Coronary artery (tissue), 2 donors: Measurements from ENCODE around the gene SCNN1A.

Experiments
- DNase-seq: peaks from one replicate; pipeline ENCODE4 v3.0.0-alpha.2; 2017; ENCODE audit warnings: low spot score
- H3K27ac ChIP-seq, 2 donors: fragments of 200-600 bp; sonication (generic); one replicate each; pipeline ENCODE4 v1.5.1; 2016 to 2019
- H3K4me3 ChIP-seq: fragments of 200-600 bp; sonication (generic); 2 replicates; pipeline ENCODE4 v1.5.1; 2016; ENCODE audit warnings: mild to moderate bottlenecking, moderate library complexity
- CTCF ChIP-seq: fragments of 200-600 bp; sonication (generic); IDR thresholded peaks from one replicate; pipeline ENCODE4 v1.5.1; 2019; ENCODE audit warnings: antibody characterized with exemption

SCNN1A gene

GRCh38 chr12:6384499-6385436 is 9.4 kb upstream of the SCNN1A start:
- DNase-seq, result no peak
- H3K27ac ChIP-seq, result peak overlapping the region; percentile 94
- no peak for TF ChIP-seq CTCF
- peak overlapping the region; percentile 89 for H3K4me3 ChIP-seq

GRCh38 chr12:6383572-6384498 is 8.5 kb upstream of the SCNN1A start, which contains the start of gene LTBR:
Gene LTBR, plus strand, starts transcription at chr12:6384162. Its CDS starts 197 bp downstream, at chr12:6384359.
- peak; percentile 99 for DNase-seq

GRCh38 chr12:6382982-6383381 is 7.6 kb upstream of the SCNN1A start:
- H3K4me3 ChIP-seq, result peak overlapping the region; percentile 89
- H3K27ac ChIP-seq, result peak overlapping the region; percentile 94
- no peak for TF ChIP-seq CTCF
- DNase-seq, result no peak

More at GRCh38 chr12:6383572-6384498, 8.5 kb upstream of the SCNN1A start, which contains the start of gene LTBR:
- TF ChIP-seq CTCF, result no peak
- Histone ChIP-seq H3K4me3 (peak within 1 kb of the TSS; percentile 89), H3K27ac (peak within 1 kb of the TSS; percentile 94)

GRCh38 chr12:6382371-6382770 is 7.0 kb upstream of the SCNN1A start:
- peak overlapping the region in 1 of 2 donors; percentile 94 for H3K27ac ChIP-seq
- no peak for TF ChIP-seq CTCF
- DNase-seq, result no peak
- H3K4me3 ChIP-seq, result no peak overlapping the region

GRCh38 chr12:6380141-6381121 is 5.1 kb upstream of the SCNN1A start:
- TF ChIP-seq CTCF, result no peak
- Histone ChIP-seq H3K27ac (no peak overlapping the region), H3K4me3 (no peak overlapping the region)
- DNase-seq, result no peak
